ENCODE measurements around the gene CPLX3. TPM values are rescaled to one million over a fixed set of nuclear protein-coding genes. Genes with fewer than 3 reads are reported as not detected.

The CPLX3 gene
- total RNA-seq, 1 experiment from 2014 or later: not detected

Other genes starting within 250 kb of the CPLX3 start
- gene CLK3, start 210.8 kb upstream of the CPLX3 start, total RNA-seq (2014; rRNA removed; shearing (Covaris generic); ENCODE audit: low replicate concordance): 40.5 and 45.1 TPM in 2 replicates
- gene EDC3, start 130.6 kb upstream of the CPLX3 start, total RNA-seq (2014; rRNA removed; shearing (Covaris generic); ENCODE audit: low replicate concordance): 26.0 and 31.8 TPM in 2 replicates
- gene CYP1A1, start 101.1 kb upstream of the CPLX3 start, total RNA-seq (2014; rRNA removed; shearing (Covaris generic); ENCODE audit: low replicate concordance): 3.6 TPM in 1 of 2 replicates, not detected in the other
- gene CYP1A2, start 77.8 kb upstream of the CPLX3 start, total RNA-seq (2014; rRNA removed; shearing (Covaris generic); ENCODE audit: low replicate concordance): not detected in 2 replicates
- gene CSK, start 44.5 kb upstream of the CPLX3 start, total RNA-seq (2014; rRNA removed; shearing (Covaris generic); ENCODE audit: low replicate concordance): 16.0 and 21.3 TPM in 2 replicates
- gene LMAN1L, start 13.8 kb upstream of the CPLX3 start, total RNA-seq (2014; rRNA removed; shearing (Covaris generic); ENCODE audit: low replicate concordance): not detected in 2 replicates
- 16.0 and 30.4 TPM in 2 replicates for gene ULK3, start 16.5 kb downstream of the CPLX3 start, total RNA-seq (2014; rRNA removed; shearing (Covaris generic); ENCODE audit: low replicate concordance)
- gene SCAMP2, start 46.7 kb downstream of the CPLX3 start, total RNA-seq (2014; rRNA removed; shearing (Covaris generic); ENCODE audit: low replicate concordance): 28.5 and 36.1 TPM in 2 replicates
- 117 and 132 TPM in 2 replicates for gene MPI, start 63.4 kb downstream of the CPLX3 start, total RNA-seq (2014; rRNA removed; shearing (Covaris generic); ENCODE audit: low replicate concordance)
- gene FAM219B, start 80.2 kb downstream of the CPLX3 start, total RNA-seq (2014; rRNA removed; shearing (Covaris generic); ENCODE audit: low replicate concordance): 19.2 and 21.2 TPM in 2 replicates
- 168 and 179 TPM in 2 replicates for gene COX5A, start 111.4 kb downstream of the CPLX3 start, total RNA-seq (2014; rRNA removed; shearing (Covaris generic); ENCODE audit: low replicate concordance)
- 1.4 and 1.5 TPM in 2 replicates for gene RPP25, start 130.1 kb downstream of the CPLX3 start, total RNA-seq (2014; rRNA removed; shearing (Covaris generic); ENCODE audit: low replicate concordance)
- 0.88 and 1.0 TPM in 2 replicates for gene SCAMP5, start 168.9 kb downstream of the CPLX3 start, total RNA-seq (2014; rRNA removed; shearing (Covaris generic); ENCODE audit: low replicate concordance)
- 22.8 and 38.3 TPM in 2 replicates for gene PPCDC, start 197.0 kb downstream of the CPLX3 start, total RNA-seq (2014; rRNA removed; shearing (Covaris generic); ENCODE audit: low replicate concordance)

Measured in Caki2 (cell line).